ENCODE measurements around the gene GAREM1. TPM values are rescaled to one million over a fixed set of nuclear protein-coding genes. Genes with fewer than 3 reads are reported as not detected.

GAREM1 gene
- polyA plus RNA-seq, 1 of the 3 experiments (the other 2 are of a cell fraction): 2.8 TPM

GRCh38 chr18:32482117-32482516, 11.4 kb upstream of the GAREM1 start:
- Histone ChIP-seq H3K9ac (no peak overlapping the region), H2AFZ (ENCODE audit: low read depth) (no peak overlapping the region), H3K4me3 (ENCODE audit: low read depth in 2 of 2, low read length in 1 of 2) (no peak overlapping the region), H3K36me3 (replicated peaks in 1 of 2; ENCODE audit: control insufficient read depth in 1 of 2, insufficient read depth in 2 of 2, low read length in 1 of 2) (no peaks in the 10 kb centered on the region), H3K4me2 (no peak overlapping the region), H4K20me1 (ENCODE audit: insufficient read depth) (no peaks in the 10 kb centered on the region), H3K9me2 (no peaks in the 10 kb centered on the region), H3K9me3 (no peaks in the 10 kb centered on the region), H3K27ac (ENCODE audit: low read depth in 2 of 2, low read length in 1 of 2) (no peak overlapping the region), H3K27me3 (ENCODE audit: insufficient read depth) (no peaks in the 10 kb centered on the region; the same call in 1 of the 2 replicates), H3K79me2 (ENCODE audit: insufficient read depth) (no peaks in the 10 kb centered on the region), H3F3A (replicated peaks; ENCODE audit: insufficient read depth) (no peaks in the 10 kb centered on the region), H3K4me1 (ENCODE audit: control insufficient read depth in 1 of 2, insufficient read depth in 2 of 2, low read depth in 1 of 2, low read length in 1 of 2) (no peaks in the 10 kb centered on the region; a peak in 1 of 4 replicates)
- WGBS (ENCODE audit: low lambda C conversion rate): 35% methylated on average over 2 of the region's 2 CpGs
- POLR2A ChIA-PET: no interaction called here
- no peak for TF ChIP-seq CHD2 (IDR thresholded peaks at IDR 0.05; ENCODE audit: low read length, partially characterized antibody)
- TF ChIP-seq REST (IDR thresholded peaks at IDR 0.05; ENCODE audit: low read depth, low read length): no peak
- TF ChIP-seq TAF1 (IDR thresholded peaks at IDR 0.05; ENCODE audit: borderline replicate concordance, low read depth, low read length): no peak
- no peak for TF ChIP-seq FOSL2 (IDR thresholded peaks at IDR 0.05; ENCODE audit: borderline replicate concordance, low read depth)
- TF ChIP-seq NRF1 (IDR thresholded peaks at IDR 0.05; ENCODE audit: low read depth, low read length): no peak
- TF ChIP-seq PBX3 (IDR thresholded peaks at IDR 0.05): no peak
- no peak for TF ChIP-seq SIN3A (IDR thresholded peaks at IDR 0.05; ENCODE audit: borderline replicate concordance, low read depth, low read length)
- CTCF ChIA-PET: interaction anchor here (1.4 kb wide), 1 partner anchor 12 kb away, joined by 6 read pairs; the partner anchor contains the start of gene GAREM1
- DNase-seq: no peak

GRCh38 chr18:32480581-32480980, 9.9 kb upstream of the GAREM1 start:
- no peak overlapping the region for H3K27ac ChIP-seq (ENCODE audit: low read depth in 2 of 2, low read length in 1 of 2)
- WGBS (ENCODE audit: low lambda C conversion rate): 0% methylated on average over 1 of the region's 1 CpG
- H3K9me3 ChIP-seq: no peaks in the 10 kb centered on the region
- H3K4me2 ChIP-seq: no peak overlapping the region
- H3K9ac ChIP-seq: no peak overlapping the region
- H4K20me1 ChIP-seq (ENCODE audit: insufficient read depth): no peaks in the 10 kb centered on the region
- H3K79me2 ChIP-seq (ENCODE audit: insufficient read depth): no peaks in the 10 kb centered on the region
- no peak for TF ChIP-seq SIN3A (IDR thresholded peaks at IDR 0.05; ENCODE audit: borderline replicate concordance, low read depth, low read length)
- TF ChIP-seq MEF2A (IDR thresholded peaks at IDR 0.05; ENCODE audit: borderline replicate concordance, low read depth): no peak
- TF ChIP-seq FOXM1 (IDR thresholded peaks at IDR 0.05; ENCODE audit: low read depth): no peak
- H3K27me3 ChIP-seq (ENCODE audit: insufficient read depth): no peaks in the 10 kb centered on the region; the same call in 1 of the 2 replicates
- H3K36me3 ChIP-seq (replicated peaks in 1 of 2; ENCODE audit: control insufficient read depth in 1 of 2, insufficient read depth in 2 of 2, low read length in 1 of 2): no peaks in the 10 kb centered on the region
- ChIA-PET POLR2A (no interaction called here), CTCF (interaction anchor here (1.1 to 1.4 kb wide), 2 partner anchors 9 to 12 kb away, joined by 3 to 4 read pairs; no protein-coding TSS in a partner anchor)
- H3K4me3 ChIP-seq (ENCODE audit: low read depth in 2 of 2, low read length in 1 of 2): no peak overlapping the region
- no peaks in the 10 kb centered on the region for H3K9me2 ChIP-seq
- no peaks in the 10 kb centered on the region; a peak in 1 of 4 replicates for H3K4me1 ChIP-seq (ENCODE audit: control insufficient read depth in 1 of 2, insufficient read depth in 2 of 2, low read depth in 1 of 2, low read length in 1 of 2)
- no peak overlapping the region for H2AFZ ChIP-seq (ENCODE audit: low read depth)
- no peak for DNase-seq
- no peaks in the 10 kb centered on the region for H3F3A ChIP-seq (replicated peaks; ENCODE audit: insufficient read depth)
